AG08396 (cell line): Measurements from ENCODE around the gene EP300.
A peak's percentile ranks its signal among the peaks of the same experiment; 100 is the strongest.
"Not testable (repeated sequence)": the region's sequence is repeated elsewhere in the genome, so short reads cannot be mapped to it uniquely, and the experiment has no call there.

ENCODE experiments used
- DNase-seq: peaks from one replicate; pipeline ENCODE4 v3.0.0; 2012; ENCODE audit warnings: low spot score, mixed read lengths

The EP300 gene

DNA sequence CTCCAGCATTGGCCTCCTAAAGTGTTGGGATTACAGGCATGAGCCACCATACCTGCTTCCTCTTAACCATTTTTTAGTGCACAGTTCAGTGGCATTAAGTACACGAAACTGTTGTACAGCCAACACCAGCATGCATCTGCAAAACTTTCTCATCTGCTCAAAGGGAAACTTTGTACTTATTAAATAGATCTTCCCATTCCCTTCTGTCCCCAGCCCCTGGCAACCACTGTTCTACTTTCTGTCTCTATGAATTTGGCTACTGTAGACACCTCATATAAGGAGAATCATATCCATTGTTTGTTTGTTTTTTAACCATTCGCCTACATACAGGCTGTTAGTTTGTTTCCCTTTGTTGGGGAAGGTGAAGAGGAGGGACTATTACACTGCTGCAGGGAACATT is 6.5 kb upstream of the EP300 start:
- DNase-seq = no peak

DNA sequence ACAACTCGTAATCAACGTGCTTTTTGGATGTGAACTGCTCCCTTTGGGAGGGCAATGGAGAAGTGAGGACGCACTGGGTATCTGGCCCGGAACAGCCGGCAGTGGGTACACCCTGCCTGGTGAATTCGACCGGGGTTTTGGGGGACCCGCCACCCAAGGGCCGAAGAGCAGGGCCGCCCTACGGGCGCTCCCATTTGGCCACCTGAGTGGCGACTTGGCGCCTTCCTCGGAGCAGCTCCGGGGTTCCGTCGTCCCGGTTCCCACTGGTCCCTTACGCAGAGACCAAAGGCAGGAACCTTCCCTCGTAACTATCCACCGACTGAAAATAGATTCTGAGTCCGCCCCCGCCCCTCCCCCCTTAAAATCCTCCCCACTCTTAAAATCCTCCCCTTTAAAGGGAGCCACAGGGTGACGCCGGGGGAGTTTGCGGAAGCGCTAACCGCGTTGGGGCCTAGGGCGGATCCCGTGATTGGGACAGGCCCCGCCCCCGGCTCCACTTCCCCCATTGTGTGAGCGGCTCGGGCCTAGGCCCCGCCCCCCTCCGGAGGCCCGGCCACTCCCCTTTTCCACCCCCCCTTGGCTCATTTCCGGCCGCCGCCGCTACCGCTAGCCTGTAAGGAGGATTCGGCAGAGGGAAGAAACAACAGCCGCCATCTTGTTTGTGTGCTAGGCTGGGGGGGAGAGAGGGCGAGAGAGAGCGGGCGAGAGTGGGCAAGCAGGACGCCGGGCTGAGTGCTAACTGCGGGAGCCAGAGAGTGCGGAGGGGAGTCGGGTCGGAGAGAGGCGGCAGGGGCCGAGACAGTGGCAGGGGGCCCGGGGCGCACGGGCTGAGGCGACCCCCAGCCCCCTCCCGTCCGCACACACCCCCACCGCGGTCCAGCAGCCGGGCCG is 1.0 kb upstream of the EP300 start:
- DNase-seq = peak; percentile 99

DNA sequence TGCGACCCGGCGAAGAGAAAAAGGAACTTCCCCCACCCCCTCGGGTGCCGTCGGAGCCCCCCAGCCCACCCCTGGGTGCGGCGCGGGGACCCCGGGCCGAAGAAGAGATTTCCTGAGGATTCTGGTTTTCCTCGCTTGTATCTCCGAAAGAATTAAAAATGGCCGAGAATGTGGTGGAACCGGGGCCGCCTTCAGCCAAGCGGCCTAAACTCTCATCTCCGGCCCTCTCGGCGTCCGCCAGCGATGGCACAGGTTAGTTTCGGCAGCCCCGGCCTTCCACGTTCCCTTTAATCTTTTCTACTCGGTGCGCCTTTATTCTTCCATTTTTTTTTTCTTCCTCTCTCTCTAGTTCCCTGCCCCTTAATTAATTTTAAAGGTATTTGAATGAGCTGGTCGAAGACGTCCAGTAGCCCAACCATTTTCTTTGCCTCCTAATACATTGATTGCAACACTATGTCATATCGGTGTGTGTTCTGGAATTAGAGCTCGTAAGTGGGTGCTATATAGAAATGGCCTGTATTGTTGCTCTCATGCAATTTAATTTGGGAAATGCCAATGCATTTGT is 537 bp downstream of the EP300 start:
- peak; percentile 31 for DNase-seq

DNA sequence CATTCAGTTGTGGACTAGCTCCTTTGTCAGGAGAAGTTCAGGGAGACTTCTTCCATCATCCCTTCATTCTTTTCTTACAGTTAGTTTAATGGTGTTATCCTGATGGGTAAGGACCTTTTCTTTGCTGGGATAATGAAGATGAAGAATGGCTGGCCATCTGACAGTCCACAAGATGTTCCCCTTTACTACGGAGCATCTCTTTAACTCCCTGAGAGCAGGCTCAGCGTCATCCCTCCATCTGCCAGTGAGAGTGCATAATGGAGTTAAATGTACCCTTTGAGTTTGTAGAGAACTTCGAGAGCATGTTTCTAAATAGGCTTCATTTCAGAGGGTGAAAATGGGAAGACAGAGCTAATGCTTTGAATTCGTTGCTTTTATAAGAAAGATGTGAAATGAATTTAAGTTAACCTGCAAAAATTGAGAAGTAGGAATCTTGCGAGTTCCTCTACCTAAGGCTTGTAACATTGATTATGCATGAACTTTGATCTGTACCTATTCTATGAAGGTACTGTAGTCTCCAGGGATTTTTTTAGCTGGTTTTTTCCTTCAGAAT is 1.7 kb downstream of the EP300 start:
- peak; percentile 37 for DNase-seq

DNA sequence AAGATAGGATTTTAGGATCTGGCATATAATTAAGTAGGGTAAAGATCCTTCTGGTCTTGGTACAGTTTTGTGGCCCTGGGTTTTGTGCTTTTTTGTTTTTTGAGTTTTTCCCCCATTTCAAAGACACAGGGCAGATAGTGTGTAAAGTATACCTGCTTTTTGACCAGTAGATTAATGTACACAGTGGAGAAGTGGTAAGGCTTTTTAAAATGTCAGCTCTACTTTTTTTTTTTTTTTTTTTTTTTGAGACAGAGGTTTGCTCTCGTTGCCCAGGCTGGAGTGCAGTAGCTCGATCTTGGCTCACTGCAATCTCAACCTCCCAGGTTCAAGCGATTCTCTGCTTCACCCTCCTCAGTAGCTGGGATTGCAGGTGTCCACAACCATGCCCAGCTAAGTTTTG is 4.0 kb downstream of the EP300 start:
- DNase-seq = no peak

DNA sequence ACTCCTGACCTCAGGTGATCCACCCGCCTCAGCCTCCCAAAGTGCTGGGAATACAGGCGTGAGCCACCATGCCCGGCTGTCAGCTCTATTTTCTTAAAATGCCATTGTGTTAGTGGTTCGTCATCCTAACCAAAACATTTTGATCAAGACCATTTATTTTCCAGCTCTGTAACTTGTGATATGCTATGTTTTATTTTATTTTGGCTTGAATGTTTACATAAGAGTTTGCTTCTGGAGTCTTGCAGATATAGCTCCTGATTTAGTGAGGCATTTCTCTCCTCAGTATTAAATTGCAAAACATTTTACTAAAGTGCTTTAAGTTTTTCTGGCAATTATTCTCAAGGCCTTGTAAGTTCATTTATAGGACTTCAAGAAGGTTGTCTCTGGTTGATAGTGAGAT is 4.4 kb downstream of the EP300 start:
- DNase-seq = no peak

DNA sequence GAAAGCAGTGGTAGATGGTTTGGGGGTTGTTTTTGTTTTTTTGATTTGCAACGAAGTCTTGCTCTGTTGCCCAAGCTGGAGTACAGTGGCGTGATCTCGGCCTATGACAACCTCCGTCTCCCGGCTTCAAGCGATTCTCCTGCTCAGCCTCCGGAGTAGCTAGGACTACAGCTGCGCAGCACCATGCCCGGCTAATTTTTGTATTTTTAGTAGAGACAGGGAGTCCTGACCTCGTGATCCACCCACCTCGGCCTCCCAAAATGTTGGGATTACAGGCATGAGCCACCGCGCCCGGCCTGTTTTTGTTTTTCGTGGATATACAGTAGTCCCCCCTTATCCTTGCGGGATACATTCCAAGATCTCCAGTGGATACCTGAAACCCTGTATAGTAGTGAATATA is 6.6 kb downstream of the EP300 start:
- no peak for DNase-seq

DNA sequence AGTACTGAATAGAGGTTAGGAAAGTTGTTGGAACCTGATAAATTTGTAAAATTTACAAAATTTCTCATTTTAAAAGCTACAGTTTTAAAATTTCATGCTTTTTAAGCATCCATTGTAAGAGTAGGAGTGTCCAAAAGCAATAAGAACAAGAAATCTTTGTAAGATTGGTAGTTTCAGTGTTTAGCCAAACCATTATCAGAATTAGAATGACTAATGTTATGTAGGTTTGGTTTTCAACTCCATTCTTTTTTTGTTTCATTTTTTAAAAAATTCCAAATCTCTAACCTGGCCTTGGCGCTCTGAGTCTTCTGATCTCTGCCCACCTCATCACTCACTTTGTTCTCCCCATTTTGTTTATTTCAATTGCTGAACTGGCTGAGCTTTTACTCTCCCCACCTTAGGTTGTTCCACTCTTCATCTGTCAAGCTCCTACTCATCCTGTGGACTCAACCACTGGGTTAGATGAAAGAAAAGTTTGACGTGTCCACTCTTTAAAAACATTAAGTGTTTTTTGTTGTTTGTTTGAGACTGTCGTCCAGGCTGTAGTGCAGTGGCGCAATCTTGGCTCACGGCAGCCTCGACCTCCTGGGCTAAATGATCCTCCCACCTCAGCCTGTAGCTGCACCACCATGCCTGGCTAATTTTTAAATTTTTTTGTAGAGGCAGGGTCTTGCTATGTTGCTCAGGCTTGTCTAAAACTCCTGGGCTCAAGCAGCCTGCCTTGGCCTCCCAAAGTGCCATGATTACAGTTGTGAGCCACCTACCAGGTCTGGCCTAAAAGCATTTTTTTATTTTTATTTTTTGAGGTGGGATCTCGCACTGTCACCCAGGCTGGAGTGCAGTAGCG is 14.0 kb downstream of the EP300 start:
- DNase-seq = no peak

DNA sequence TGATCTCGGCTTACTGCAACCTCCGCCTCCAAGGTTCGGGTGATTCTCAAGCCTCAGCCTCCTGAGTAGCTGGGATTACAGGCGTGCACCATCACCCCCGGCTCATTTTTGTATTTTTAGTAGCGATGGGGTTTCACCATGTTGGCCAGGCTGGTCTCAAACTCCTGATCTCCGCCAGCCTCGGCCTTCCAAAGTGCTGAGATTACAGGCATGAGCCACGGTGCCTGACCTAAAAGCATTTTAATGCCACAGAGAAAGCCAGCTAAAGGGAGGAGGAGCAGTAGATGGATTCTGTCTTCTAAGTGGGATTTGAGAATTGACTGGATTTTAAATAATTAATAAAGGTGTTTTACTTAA is 14.6 kb downstream of the EP300 start:
- not testable (repeated sequence) for DNase-seq

DNA sequence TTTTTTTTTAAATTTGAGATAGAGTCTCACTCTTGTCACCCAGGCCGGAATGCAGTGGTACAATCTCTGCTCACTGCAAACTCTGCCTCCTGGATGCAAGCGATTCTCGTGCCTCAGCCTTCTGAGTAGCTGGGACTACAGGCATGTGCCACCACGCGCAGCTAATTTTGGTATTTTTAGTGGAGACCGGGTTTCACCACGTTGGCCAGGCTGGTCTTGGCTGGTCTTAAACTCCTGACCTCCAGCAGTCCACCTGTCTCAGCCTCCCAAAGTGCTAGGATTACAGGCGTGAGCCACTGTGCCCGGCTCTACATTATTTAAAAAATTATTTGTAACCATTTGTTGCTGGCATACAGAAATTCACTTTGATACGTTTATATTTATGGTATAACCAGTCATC is 18.6 kb downstream of the EP300 start:
- DNase-seq = no peak

DNA sequence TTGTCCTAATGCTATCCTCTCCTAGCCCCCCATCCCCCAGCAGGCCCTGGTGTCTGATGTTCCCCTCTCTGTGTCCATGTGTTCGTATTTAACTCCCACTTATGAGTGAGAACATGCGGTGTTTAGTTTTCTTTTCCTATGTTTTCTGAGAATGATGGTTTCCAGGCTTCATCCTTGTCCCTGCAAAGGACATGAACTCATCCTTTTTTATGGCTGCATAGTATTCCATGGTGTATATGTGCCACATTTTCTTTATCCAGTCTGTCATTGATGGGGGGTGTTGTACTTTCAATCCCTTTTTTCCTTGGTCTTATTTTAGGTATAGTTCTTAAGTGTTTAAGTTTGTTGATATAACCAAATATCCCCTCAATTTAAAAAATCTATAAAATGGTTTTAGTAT is 23.9 kb downstream of the EP300 start:
- DNase-seq = no peak

DNA sequence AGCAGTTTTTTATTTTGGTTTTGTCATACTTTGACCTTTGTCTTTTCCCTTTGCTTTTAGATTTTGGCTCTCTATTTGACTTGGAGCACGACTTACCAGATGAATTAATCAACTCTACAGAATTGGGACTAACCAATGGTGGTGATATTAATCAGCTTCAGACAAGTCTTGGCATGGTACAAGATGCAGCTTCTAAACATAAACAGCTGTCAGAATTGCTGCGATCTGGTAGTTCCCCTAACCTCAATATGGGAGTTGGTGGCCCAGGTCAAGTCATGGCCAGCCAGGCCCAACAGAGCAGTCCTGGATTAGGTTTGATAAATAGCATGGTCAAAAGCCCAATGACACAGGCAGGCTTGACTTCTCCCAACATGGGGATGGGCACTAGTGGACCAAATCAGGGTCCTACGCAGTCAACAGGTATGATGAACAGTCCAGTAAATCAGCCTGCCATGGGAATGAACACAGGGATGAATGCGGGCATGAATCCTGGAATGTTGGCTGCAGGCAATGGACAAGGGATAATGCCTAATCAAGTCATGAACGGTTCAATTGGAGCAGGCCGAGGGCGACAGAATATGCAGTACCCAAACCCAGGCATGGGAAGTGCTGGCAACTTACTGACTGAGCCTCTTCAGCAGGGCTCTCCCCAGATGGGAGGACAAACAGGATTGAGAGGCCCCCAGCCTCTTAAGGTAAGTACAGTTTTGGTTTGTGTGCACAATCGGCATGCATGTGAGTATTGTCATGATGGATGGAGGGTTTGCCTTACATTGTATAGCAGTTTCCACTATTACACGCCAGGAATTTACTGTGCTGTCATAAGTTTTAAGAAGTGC is 25.0 kb downstream of the EP300 start:
- DNase-seq = no peak

DNA sequence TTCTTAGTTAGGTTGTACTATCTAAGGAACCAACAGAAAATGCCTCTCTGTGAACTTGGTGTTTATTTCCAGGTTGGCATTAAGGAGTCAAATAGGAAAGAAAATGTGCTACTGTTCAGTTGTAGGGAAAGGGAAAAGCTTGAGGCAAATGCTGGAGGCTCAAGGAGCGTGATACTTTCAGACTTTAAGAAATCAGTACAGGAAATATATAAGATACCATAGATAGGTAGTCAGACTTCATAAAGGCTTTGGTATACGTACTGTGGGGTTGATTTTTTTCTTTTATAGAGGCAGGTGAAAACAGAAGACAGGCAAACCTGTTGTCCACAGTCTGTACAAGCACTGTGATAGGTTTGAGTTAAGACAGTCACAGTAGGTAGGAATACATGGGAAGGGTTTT is 30.8 kb downstream of the EP300 start:
- no peak for DNase-seq

DNA sequence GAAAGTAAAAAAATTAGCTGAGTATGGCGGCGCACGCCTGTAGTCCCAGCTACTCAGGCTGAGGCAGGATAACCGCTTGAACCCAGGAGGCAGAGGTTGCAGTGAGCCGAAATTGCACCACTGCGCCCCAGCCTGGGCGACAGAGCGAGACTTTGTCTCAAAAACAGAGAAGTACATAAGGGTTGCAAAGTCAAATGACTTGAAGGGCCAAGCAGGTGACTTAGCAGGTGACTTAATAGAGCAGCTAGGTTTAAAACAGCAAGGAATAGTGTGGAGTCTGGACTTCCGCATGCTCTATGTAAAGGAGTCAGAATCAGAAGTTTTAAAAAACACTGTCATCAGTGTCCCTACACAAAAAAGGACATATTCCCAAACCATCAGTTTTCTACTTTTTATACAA is 31.7 kb downstream of the EP300 start:
- DNase-seq = no peak

DNA sequence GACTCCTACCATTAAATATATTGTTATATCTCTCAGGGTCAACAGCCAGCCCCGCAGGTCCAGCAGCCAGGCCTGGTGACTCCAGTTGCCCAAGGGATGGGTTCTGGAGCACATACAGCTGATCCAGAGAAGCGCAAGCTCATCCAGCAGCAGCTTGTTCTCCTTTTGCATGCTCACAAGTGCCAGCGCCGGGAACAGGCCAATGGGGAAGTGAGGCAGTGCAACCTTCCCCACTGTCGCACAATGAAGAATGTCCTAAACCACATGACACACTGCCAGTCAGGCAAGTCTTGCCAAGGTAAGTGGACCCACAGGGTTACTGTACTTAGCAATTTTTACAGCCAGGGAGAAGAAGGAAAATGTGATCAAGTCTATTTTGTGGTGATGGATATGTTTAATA is 35.1 kb downstream of the EP300 start:
- no peak for DNase-seq

DNA sequence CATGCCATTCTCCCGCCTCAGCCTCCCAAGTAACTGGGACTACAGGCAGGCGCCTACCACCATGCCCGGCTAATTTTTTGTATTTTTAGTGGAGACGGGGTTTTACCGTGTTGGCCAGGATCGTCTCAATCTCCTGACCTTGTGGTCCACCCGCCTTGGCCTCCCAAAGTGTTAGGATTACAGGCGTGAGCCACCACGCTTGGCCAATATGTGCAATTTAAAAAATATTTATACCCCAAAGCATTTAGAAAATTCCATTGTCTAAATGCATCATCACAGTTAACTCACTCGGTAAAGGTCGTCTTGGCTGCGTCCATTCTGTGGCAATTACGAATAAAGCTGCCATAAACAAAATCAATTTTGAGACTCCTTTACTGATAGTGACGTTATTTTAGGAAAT is 36.2 kb downstream of the EP300 start:
- no peak for DNase-seq

DNA sequence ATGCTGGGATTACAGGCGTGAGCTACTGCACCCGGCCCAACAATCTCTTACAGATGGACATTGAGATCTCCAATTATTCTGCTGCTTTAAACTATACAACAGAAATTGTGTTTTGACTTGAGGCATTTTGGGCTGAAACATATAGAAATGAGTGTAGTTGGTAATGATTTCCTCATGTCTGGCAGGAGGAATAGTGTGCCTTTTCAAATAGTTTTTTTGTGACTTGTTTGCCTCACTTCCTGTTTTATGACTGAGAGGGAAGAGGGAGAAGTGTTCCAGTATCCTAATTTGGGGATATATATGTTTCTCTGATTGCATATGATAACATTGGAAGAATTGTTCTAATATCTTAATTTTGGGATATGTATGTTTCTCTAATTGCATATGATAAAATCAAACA is 40.2 kb downstream of the EP300 start:
- no peak for DNase-seq

DNA sequence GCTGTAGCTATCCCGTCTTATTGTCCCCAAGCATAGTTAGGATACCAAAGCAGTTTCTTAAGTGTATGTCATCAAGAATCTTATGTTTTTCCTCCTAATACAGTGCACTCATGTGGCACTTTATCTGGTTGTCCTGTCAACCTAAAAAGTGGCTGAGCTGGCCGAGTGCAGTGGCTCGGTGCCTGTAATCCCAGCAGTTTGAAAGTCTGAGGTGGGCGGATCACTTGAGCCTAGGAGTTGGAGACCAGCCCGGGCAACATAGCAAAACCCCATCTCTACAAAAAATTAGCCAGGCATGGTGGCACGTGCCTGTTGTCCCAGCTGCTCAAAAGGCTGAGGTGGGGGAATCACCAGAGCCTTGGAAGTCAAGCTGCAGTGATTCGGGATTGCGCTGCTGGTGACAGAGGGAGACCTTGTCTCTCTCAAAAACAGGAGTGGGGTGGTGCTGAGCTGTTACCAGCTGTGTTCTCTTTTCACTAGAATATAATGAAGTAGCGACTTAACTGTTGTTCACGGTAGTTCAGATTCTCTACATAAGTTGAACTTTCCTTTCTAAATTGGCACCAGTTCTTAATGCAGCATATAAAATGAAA is 48.1 kb downstream of the EP300 start:
- no peak for DNase-seq

DNA sequence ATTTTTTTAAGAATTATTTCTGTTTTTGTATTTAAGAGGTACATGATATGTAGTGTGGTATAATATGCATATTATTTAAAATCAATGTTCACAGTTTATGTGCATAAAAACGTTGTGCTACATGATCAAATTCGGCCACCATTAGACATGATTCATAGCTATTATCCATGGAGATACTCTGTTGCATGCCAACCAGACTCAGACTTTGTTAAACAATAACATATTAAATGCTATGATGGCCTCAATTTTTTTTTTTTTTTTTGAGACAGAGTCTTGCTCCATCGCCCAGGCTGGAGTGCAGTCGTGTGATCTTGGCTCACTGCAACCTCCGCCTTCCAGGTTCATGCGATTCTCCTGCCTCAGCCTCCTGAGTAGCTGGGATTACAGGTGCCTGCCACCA is 53.5 kb downstream of the EP300 start:
- DNase-seq = not testable (repeated sequence)

DNA sequence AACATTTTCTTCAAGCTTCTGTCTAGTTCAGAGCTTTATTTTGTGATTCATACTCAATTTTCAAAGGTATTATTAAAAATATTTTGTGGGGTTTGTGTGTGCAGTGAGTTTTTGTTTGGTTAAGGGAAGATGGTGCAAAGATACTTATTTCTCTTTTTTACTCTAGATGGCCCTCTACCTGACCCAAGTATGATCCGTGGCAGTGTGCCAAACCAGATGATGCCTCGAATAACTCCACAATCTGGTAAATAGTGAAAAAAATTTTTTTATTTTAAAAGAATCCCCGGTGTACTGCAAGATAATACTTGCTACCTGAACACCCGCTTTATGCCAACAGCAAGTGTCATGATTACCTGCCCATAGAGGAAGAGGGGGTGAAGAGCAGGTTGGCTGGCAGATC is 54.2 kb downstream of the EP300 start:
- DNase-seq = no peak

DNA sequence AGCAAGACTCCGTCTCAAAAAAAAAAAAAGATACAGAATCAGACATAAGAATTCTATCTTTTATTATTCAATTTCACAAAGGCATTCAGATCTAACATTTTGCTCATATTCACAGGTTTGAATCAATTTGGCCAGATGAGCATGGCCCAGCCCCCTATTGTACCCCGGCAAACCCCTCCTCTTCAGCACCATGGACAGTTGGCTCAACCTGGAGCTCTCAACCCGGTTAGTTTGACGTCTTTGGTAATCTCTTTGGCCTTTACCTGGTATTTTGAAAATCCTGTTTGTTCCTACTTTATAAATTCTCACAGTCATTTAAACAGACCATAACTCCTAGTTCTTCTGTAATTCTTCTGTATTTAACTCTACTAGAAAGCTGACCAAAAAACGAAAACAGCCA is 55.3 kb downstream of the EP300 start:
- DNase-seq = no peak
